ENCODE data around the gene SLC22A17. TPM values are rescaled to one million over a fixed set of nuclear protein-coding genes. Genes with fewer than 3 reads are reported as not detected.

SLC22A17 gene
- total and polyA plus RNA-seq, 2 of the 13 experiments (the other 11 are each of a cell fraction or from before 2014, with no cell fraction given): 0.95 to 1.1 TPM

DNA sequence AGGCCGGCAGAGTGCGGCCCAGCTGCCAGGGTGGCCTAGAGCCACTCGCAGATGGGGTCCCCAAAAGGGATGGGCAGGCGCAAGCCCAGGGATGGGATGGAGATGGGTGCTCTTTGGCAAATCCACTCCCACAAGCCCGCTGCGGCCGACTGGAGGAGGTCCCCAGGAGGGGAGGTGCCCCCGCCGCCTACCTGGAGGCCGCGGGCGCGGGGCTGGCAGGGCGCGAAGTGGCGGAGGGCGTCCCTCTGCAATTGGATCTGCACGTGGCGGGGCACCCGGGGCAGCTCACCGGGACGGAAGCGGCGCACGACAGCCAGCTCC, 50.8 kb downstream of the SLC22A17 start (continued):
- TF ChIP-seq ZNF281 (CRISPR knock-in tag; IDR thresholded peaks at IDR 0.05; ENCODE audit: borderline replicate concordance) (no peak), ZMYM4 (CRISPR knock-in tag; IDR thresholded peaks at IDR 0.05) (no peak), KDM1A (CRISPR knock-in tag; IDR thresholded peaks at IDR 0.05) (peak; percentile 67), JUND (CRISPR knock-in tag; IDR thresholded peaks at IDR 0.05) (0 out of 2 replicates have a peak, but pooled peaks have one; percentile 1), ZNF296 (CRISPR knock-in tag; conservative IDR thresholded peaks at IDR 0.05) (no peak), ZFYVE20 (CRISPR knock-in tag; IDR thresholded peaks at IDR 0.05; ENCODE audit: borderline replicate concordance, low read depth) (peak; percentile 97), SRY (CRISPR knock-in tag; IDR thresholded peaks at IDR 0.05) (no peak), TBL1XR1 (IDR thresholded peaks at IDR 0.05; ENCODE audit: borderline replicate concordance, low read length, partially characterized antibody) (no peak), GPN1 (CRISPR knock-in tag; IDR thresholded peaks at IDR 0.05; ENCODE audit: borderline replicate concordance) (0 out of 2 replicates have a peak, but pooled peaks have one; percentile 28), ZNF883 (CRISPR knock-in tag; IDR thresholded peaks at IDR 0.05; ENCODE audit: not compliant biosample characterization) (peak; percentile 92), ZNF563 (CRISPR knock-in tag; IDR thresholded peaks at IDR 0.05) (peak; percentile 99), BCL3 (CRISPR knock-in tag; IDR thresholded peaks at IDR 0.05) (peak; percentile 98; the same call in 1 of the 2 replicates), NFYC (CRISPR knock-in tag; IDR thresholded peaks at IDR 0.05) (no peak), CENPT (CRISPR knock-in tag; IDR thresholded peaks at IDR 0.05; ENCODE audit: low read depth) (no peak; the same call in none of the 2 replicates), ZNF674 (CRISPR knock-in tag; IDR thresholded peaks at IDR 0.05; ENCODE audit: low read depth) (peak; percentile 97; the same call in 1 of the 2 replicates), TSC22D2 (CRISPR knock-in tag; IDR thresholded peaks at IDR 0.05; ENCODE audit: borderline replicate concordance) (peak; percentile 55), NR1H2 (CRISPR knock-in tag; IDR thresholded peaks at IDR 0.05; ENCODE audit: borderline replicate concordance, low read depth) (peak; percentile 97; the same call in 1 of the 2 replicates), PCBP2 (optimal IDR thresholded peaks at IDR 0.05; ENCODE audit: low read depth, low read length, poor library complexity, severe bottlenecking) (no peak), ZNF337 (CRISPR knock-in tag; IDR thresholded peaks at IDR 0.05; ENCODE audit: borderline replicate concordance, low read depth) (no peak), MIXL1 (CRISPR knock-in tag; IDR thresholded peaks at IDR 0.05) (peak; percentile 35), ZNF644 (CRISPR knock-in tag; IDR thresholded peaks at IDR 0.05; ENCODE audit: low read depth) (peak; percentile 46; the same call in 1 of the 2 replicates), PRMT3 (CRISPR knock-in tag; IDR thresholded peaks at IDR 0.05; ENCODE audit: borderline replicate concordance, low read depth) (no peak), ZNF709 (CRISPR knock-in tag; IDR thresholded peaks at IDR 0.05) (peak; percentile 100), SAFB2 (CRISPR knock-in tag; IDR thresholded peaks at IDR 0.05; ENCODE audit: borderline replicate concordance, low read depth) (peak; percentile 37)
- TF ChIP-seq, protein P1, sequence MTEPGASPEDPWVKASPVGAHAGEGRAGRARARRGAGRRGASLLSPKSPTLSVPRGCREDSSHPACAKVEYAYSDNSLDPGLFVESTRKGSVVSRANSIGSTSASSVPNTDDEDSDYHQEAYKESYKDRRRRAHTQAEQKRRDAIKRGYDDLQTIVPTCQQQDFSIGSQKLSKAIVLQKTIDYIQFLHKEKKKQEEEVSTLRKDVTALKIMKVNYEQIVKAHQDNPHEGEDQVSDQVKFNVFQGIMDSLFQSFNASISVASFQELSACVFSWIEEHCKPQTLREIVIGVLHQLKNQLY (CRISPR knock-in tag; IDR thresholded peaks at IDR 0.05): peak; percentile 55
- TF ChIP-seq, protein P2, sequence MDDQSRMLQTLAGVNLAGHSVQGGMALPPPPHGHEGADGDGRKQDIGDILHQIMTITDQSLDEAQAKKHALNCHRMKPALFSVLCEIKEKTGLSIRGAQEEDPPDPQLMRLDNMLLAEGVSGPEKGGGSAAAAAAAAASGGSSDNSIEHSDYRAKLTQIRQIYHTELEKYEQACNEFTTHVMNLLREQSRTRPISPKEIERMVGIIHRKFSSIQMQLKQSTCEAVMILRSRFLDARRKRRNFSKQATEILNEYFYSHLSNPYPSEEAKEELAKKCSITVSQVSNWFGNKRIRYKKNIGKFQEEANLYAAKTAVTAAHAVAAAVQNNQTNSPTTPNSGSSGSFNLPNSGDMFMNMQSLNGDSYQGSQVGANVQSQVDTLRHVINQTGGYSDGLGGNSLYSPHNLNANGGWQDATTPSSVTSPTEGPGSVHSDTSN (CRISPR knock-in tag; IDR thresholded peaks at IDR 0.05; ENCODE audit: borderline replicate concordance): 0 out of 2 replicates have a peak, but pooled peaks have one; percentile 59
